Stimulated activated CD4-positive, alpha-beta T cell treated with anti-CD3 and anti-CD28 coated beads, Interleukin-15, amount 100 ng/mL, for 48 hours (primary cell): ENCODE results near the gene PRKAB1.
"Not testable (repeated sequence)": the region's sequence is repeated elsewhere in the genome, so short reads cannot be mapped to it uniquely, and the experiment has no call there.

Experiments
- DNase-seq, 2 donors: peaks; one replicate each; pipeline ENCODE4 v3.0.0-alpha.2; 2020; ENCODE audit warnings: low read depth in 2 of 2

PRKAB1 gene, protein sequence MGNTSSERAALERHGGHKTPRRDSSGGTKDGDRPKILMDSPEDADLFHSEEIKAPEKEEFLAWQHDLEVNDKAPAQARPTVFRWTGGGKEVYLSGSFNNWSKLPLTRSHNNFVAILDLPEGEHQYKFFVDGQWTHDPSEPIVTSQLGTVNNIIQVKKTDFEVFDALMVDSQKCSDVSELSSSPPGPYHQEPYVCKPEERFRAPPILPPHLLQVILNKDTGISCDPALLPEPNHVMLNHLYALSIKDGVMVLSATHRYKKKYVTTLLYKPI

DNA sequence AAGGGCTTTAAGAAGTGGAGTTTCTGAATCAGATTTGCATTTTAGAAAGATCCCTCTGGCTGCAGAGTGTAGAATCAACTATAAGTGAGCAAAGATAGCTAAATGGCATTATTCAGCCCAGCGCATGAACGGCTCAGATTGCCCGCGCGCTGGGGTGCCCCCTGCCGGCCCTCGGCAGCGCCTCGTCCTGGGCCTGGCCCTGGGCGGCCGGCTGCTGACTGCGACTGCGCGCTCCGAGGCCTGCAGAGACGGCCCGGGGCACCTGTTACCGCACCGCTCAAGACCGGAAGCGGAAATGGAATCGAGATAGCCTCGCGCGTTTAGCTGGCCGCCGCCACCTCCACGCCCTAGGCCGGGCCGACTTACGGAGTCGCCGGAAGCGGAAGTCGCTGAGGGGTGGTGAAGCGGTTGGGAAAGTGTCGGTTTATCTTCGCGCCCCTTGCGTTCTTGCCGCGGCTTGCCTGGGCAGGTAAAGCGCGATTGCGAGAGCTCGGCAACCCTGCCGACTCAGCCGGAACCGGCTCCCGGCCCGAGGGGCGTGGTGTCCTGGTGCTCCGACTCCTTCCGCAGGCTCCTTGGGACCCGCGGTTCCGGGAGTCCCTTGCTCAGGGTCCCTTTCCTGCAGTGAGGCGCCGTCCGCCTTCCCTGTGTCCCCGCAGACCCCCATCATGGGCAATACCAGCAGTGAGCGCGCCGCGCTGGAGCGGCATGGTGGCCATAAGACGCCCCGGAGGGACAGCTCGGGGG, at the start of gene PRKAB1:
Gene PRKAB1 (plus strand): TSS at position 557 of the 747 bp plus-strand sequence. CDS start 112 bp downstream, at position 669.
- DNase-seq, result peak; percentile 94

DNA sequence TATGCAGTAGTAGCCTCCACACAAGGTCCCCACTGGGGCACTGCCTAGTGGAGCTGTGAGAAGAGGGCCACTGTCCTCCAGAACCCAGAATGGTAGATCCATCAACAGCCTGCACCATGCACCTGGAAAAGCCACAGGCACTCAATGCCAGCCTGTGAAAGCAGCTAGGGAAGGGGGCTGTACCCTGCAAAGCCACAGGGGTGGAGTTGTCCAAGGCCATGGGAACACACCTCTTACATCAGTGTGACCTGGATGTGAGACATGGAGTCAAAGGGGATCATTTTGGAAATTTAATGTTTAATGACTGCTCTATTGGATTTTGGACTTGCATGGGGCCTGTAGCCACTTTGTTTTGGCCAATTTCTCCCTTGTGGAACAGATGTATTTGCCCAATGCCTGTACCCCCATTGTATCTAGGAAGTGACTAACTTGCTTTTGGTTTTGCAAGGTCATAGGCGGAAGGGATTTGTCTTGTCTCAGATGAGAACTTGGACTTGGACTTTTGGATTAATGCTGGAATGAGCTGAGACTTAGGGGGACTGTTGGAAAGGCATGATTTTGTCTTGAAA, 49.5 kb upstream of the PRKAB1 start:
- not testable (repeated sequence) for DNase-seq

DNA sequence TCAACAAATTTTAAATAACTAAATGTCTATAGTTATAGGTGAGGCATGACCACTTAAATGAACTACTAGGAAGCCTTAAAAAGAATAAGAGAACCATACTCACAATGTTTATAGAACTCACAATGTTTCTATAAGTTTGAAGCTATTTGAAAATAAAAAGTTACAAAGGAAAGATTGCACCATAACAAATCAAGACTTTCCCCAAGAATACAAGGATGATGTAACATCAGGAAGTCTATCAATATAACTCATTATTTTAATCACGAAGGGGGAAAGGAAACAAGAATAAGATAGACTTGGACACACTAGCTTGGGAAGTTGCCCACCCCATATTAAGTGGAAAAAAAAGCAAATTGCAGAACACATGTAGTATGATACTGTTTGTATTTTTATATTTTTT, 47.4 kb upstream of the PRKAB1 start:
- no peak for DNase-seq

DNA sequence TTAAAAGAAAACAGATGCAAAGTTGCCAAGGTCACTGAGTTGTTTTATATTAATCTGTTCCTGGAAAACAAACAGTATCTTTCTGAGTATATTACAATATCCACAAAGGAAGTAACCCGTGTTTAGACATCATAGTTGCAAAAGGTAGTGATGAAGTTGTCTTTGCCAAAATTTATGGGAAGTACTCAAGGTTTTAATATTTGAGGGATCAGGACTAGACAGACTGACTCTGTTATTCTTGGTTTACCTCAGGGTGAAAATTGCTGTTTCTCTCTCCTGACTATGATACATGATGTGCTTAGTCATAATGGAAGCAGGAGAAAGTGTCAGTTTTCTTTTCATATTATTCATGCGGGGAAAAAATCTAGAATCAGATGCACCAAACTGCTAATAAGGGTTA, 46.1 kb upstream of the PRKAB1 start:
- DNase-seq, result no peak

DNA sequence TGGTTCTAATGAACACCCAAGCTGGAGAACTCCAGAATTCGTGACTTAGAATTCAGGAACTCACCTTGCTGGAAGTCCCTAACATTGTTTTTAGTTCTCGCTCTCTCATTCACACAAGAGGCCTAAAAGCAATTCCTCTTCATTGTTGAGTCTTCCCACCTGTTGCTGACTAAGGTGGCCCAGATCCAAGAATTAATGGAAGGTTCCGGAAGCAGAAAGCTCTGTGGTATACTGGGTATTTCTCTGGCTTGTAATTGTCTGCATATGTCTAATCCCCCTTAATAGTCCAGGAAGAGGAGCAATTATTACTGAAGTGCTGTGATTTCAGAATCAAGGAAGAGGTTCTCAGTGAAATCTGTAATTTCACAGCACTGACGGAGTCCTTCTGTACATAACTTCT, 43.0 kb upstream of the PRKAB1 start:
- DNase-seq, result no peak

DNA sequence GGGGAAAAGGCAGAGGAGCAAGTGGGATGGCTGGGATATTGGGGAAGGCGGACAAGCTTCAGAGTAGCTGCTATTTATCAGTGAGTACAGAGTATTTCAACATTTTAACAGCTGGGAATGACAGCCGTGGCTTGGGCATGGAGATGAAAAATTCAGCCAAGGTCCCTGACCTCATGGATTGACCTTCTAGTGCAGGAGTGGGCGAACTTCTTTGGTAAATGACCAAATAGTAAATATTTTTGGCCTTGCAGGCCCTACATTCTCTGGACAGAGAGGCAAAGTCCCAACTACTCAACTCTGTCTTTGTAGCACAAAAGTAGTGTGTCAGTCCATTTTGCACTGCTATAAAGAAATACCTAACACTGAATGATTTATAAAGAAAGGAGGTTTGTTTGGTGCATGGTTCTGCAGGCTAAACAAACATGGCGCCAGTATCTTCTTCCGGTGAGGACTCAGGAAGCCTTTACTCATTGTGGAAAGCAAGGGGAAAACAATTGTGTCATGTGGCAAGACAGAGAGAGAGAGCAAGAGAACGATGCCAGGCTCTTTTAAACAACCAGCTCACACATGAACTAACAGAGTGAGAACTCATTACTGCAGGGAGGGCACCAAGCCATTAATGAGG, 40.8 kb upstream of the PRKAB1 start:
- no peak for DNase-seq

DNA sequence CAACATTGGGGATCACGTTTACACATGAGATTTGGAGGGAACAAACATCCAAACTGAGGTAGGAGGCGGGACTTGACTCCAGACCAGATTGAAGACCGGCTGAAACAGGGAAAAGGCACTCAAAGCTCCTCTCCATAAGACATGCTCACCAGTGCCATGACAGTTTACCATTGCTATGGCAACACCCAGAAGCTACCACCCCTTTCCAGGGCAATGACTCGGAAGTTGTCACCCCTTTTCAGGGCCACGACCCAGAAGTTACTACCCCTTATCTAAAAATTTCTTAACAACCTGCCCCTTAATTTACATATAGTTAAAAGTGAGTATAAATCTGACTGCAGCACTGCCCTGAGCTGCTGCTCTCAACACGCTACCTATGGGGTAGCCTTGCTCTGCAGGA, 40.2 kb upstream of the PRKAB1 start:
- no peak for DNase-seq

DNA sequence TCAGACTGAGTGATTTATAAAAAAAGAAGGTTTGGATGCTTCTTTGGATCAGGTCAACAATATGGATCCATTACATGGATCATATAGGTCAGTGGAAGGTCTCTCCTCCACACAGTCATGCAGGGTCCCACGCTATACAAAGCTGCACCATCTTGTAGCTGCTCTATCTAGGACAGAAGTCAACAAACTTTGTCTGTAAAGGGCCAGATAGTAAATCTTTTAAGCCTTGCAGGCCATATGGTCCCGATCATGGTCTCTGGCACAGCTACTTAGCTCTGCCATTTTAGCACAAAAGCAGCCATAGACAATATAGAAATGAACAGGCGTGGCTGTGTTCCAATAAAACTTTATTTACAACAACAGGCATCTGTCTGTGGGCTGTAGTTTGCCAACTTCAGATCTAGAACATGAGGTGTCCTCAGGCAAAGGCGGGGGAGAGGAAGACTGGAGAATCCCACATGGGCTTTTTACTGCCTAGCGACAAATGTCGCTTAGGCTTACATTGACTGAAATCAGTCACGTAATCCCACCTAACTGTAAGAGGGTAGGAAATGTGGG, 37.6 kb upstream of the PRKAB1 start:
- no peak for DNase-seq

DNA sequence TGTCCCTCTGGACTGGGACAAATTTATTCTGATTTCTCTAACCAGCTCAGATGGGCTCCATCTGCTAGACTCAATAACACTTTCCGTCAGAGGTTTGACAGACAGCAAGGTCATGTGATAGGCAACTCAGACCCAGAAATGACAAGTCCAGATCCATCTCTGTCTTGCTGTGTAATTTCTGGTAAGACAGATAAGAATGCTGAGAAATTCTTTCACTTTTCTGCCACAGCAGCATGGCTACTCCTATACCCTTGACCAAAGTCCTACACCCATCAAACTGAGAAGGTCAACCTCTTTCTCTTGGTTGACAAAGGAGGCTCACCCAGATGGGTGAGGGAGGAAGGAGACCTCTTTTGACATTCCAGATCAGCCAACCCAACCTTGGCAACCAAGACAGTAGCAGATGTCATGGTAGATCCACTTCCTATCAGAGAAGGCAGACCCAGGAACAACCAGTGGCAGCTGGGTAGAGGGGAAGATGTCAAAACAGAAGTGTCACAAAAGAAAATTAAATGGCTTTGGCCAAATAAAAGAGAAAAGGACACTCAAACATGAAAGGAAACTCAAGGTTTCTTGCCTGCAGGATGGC, 36.9 kb upstream of the PRKAB1 start:
- no peak for DNase-seq

DNA sequence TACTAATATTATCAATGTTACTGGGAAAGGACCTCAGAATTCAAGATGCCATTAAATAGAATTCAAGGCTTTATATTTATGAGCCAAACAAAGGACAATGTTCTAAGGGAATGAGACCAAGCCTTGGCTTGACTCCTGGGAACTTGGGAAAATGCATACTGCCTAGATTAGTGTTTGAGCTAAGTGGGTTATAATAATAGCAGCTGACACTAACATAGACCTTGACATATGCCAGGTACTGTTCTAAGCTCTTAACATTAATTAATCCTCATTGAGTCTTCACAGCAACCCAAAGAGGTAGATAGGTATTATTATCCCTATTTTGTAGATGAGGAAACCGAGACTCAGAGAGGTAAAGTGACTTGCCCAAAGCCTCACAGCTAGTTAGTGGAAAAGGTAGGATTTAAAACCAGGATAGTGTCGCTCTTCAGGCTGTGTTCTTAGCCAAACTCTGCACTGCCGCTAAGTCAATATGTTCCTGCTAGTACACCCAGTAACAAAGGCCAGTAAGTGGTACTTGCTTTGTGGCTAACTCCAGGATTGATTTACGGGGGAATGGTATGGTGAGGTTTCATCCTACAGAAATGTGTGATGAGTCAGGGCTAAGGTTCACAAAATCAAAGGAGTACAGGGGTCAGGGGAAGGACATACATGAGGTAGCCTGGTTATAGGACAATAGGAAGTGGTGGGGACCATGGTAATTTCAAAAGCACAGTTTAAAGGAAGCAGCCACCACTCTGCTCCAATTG, 35.8 kb upstream of the PRKAB1 start:
- DNase-seq, result no peak

DNA sequence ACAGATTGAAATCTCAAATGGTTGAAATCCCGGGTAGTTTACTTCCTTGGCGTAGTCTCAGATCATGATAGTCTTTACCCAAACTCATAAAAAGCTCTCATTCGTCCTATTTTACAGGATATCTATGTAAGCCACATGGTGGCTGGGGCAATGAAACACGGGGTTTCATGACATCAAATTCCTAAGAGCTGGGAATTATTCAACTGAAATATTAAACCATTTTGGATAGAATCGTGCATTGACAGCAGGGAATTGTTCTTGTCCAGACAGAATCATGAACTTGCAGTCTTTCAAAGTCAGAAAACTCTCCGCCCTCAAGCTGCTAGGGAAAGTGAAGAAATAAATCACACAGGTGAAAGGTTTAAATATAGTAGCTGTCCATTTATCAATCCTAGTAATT, 33.2 kb upstream of the PRKAB1 start:
- DNase-seq, result no peak

DNA sequence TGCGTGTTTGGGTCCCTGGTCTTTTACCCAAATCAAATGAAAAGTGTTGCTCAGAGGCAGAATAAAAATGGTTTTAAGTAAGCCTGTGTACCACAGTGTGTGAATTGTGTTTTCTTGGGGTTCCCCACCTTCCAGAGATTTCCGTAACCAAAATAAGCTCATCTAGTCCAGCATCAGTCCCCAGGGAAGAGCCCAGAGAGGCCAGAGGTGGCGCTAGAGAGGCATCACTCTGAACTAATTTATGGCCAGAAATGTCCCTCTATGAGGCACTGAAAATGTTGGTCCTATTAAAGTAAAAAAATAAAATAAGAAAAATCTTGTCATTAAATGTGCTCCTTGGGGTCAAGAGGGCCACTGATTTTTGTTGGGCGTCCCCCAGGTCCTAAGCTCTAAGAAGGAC, 24.9 kb upstream of the PRKAB1 start:
- DNase-seq, result no peak

DNA sequence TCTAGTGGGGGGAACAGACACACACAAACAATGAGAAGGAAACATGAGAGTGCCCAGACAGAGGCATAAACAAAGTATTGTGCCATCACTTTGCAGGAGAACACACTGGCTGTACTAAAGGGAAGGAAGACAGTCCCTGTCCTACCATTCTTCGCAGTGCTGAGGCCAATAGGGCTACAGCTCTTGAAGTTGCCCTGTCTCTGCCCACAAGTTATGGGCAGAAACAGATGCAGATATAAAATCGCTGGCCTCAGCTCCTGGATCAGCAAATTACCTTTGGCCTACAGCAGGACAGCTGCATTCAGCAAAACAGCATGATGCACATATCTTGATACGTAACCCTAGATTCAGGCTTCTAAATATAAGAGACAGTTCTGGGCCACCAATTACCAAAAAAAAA, 23.0 kb upstream of the PRKAB1 start:
- DNase-seq, result no peak

DNA sequence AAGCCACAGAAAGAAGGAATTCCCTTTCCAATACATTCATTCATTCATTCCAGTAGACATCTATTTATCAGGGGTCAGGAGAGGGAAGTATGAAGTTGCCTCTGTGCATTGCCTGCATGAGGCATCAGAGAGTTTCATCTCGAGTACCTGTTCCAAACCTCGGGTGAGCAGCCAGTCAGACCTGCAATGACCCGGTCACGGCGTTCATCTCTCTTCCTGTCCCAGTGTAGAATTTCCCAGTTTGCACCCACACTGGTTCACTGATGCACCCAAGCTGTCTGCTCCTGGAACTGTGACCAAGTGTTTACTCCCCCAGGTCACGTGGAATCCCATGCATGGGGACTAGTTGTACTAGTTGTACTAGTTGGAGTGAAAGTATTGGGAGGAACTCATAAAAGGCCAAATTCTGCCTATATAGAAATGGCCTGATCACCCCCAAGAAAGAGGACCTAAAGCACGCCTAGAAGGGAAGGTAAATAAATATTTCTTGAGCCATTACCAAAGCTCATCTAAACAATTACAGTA, 22.3 kb upstream of the PRKAB1 start:
- no peak for DNase-seq

DNA sequence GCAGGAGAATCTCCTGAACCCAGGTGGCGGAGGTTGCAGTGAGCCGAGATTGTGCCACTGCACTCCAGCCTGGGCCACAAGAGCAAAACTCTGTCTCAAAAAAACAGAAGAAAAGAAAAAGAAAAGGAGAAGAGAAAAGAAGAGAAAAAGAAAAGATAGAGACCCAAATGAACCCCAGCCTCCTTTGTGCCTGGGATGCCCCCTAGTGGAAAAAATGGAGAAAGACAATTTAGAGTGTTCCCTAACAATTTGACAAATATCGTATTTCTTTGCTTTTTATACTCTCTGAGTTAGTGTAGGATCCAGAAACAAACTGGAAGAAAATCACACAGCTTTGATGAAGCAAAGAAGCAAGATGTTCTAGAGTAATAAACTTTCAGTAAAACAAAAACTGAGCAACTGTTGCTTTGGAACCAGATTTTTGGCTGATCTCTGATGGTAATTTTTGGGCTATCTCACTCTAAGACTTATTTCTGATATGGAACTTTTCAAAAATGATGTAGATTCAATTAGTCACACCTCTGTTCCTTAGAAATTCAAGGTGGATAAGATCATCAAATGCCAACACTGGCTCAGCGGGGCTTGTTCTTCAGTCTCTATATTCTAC, 18.6 kb upstream of the PRKAB1 start:
- no peak for DNase-seq

DNA sequence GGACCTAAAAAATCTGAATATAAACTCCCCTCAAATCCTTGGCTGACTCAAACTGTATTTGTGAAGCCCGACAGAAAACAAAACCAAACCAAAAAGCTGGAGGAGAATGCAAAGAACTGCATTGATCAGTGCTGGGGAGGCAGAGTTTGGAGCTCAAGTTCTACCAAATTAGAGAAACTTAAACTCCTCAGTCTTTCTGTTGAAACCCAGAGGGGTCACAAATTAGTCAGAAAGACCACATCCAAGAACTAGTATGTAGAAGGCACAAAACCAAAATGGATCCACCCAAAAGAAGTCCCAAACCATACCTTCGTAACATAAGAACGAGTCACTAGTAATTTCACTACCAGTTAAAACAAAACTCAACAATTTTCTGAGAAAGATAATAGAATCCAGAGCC, 15.3 kb upstream of the PRKAB1 start:
- no peak for DNase-seq

DNA sequence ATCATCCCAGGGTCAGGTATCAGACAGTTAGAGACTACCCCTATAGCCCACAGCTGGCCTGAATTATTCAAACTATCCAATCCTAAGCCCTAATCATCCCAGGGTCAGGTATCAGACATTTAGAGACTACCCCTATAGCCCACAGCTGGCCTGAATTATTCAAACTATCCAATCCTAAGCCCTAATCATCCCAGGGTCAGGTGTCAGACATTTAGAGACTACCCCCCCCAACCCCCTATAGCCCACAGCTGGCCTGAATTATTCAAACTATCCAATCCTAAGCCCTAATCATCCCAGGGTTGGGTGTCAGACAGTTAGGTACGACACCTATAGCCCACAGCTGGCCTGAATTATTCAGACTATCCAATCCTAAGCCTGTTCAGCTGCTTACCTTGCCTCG, 10.9 kb upstream of the PRKAB1 start:
- not testable (repeated sequence) for DNase-seq

DNA sequence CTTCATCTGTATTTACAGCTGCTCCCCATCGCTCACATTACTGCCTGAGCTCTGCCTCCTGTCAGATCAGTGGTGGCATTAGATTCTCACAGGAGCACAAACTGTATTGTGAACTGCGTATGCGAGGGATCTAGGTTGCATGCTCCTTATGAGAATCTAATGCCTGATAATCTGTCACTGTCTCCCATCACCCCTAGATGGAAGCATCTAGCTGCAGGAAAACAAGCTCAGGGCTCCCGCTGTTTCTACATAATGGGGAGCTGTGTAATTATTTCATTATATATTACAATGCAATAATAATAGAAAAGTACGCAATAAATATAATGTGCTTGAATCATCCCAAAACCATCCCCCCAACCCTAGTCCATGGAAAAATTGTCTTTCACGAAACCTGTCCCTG, 9.8 kb upstream of the PRKAB1 start:
- not testable (repeated sequence) for DNase-seq

DNA sequence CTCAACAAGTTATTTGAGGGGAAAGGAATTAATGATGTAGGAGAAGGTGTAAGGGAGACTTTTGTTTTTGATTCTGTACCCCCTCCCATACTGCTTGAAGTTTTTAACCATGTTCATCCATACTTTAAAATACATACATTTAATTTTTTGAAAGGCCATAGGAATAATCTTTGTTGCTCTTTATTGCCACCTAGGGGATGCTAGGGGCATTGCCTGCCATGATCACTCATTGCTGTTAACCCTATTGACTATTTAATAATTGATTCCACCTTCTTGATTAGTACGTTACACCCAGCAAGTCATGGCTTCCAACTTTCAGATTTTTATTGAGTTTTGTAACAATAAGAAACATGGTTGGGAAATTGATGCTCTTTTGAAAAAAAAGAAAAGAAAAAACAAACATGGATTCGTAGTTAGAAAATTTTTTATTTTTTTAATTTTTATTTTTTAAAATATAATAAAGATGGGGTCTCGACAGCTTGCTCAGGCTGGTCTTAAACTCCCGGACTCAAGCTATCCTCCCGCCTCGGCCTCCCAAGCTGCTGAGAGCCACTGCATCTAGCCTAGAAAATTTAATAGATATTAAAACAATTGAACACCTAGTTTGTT, 8.5 kb upstream of the PRKAB1 start:
- peak in 1 of 2 donors; percentile 14 for DNase-seq

DNA sequence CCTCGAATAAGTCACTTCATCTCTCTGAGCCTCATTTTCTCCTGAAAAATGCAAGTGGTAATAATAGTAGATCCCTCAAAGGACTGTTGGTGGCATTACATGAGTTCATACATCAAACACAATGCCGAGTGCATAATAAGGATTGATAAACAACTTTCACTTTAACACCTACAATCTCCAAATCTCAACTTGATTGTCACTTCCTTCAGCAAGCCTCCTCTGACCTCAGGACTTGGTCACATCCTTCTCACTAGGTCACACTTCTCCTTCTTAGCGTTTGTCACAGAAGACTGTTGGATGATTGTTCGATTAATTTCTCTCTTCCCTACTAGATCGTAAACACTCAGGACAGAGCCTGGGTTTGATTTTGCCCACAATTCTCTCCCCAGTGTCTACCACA, 7.9 kb upstream of the PRKAB1 start:
- DNase-seq, result no peak
